Neural cell (in vitro differentiated cells): ENCODE results near the gene TIAM1. TPM values are rescaled to one million over a fixed set of nuclear protein-coding genes. Genes with fewer than 3 reads are reported as not detected.

ENCODE experiments used
- H2AFZ ChIP-seq: fragments of 200-600, 300-800 bp; sonication (generic), shearing (Covaris generic); 2 replicates; pipeline ENCODE4 v1.6.0; 2014; ENCODE audit warnings: low read depth, mild to moderate bottlenecking, antibody characterized with exemption, low read length, moderate library complexity
- H3F3A ChIP-seq: fragments of 200-600 bp; shearing (Covaris generic); 2 replicates; pipeline ENCODE4 v1.6.1; 2016; ENCODE audit warnings: mild to moderate bottlenecking, moderate library complexity, mixed read lengths, antibody characterized with exemption, low read length; ENCODE audit not compliant: insufficient read depth, poor library complexity, severe bottlenecking
- H3K27ac ChIP-seq: fragments of 200-600, 300-800 bp; sonication (generic), shearing (Covaris generic); 2 replicates; pipeline ENCODE4 v1.5.1; 2014; ENCODE audit warnings: mild to moderate bottlenecking, low read length, moderate library complexity
- H3K27me3 ChIP-seq: fragments of 300-800, 200-600 bp; sonication (generic), shearing (Covaris generic); 2 replicates; pipeline ENCODE4 v1.6.0; 2014; ENCODE audit warnings: mild to moderate bottlenecking, low read depth, low read length, moderate library complexity; ENCODE audit not compliant: insufficient read depth
- H3K36me3 ChIP-seq: fragments of 300-800, 200-600 bp; sonication (generic), shearing (Covaris generic); 2 replicates; pipeline ENCODE4 v1.5.1; 2014; ENCODE audit warnings: mild to moderate bottlenecking, antibody characterized with exemption, low read length, moderate library complexity; ENCODE audit not compliant: insufficient read depth
- H3K4me2 ChIP-seq: fragments of 300-800, 200-600 bp; sonication (generic), shearing (Covaris generic); 2 replicates; pipeline ENCODE4 v1.6.0; 2014; ENCODE audit warnings: mild to moderate bottlenecking, low read length
- H3K4me3 ChIP-seq: fragments of 300-800, 200-600 bp; sonication (generic), shearing (Covaris generic); 2 replicates; pipeline ENCODE4 v1.5.1; 2014; ENCODE audit warnings: mild to moderate bottlenecking, low read length, moderate library complexity
- H3K79me2 ChIP-seq: fragments of 200-600 bp; shearing (Covaris generic); replicated peaks from 2 replicates; pipeline ENCODE4 v1.6.0; 2014; ENCODE audit warnings: mild to moderate bottlenecking, low read length, moderate library complexity; ENCODE audit not compliant: insufficient read depth
- H3K9ac ChIP-seq: fragments of 300-800, 200-600 bp; sonication (generic), shearing (Covaris generic); 2 replicates; pipeline ENCODE4 v1.6.1; 2016; ENCODE audit warnings: mild to moderate bottlenecking, low read length, mixed read lengths
- H3K9me2 ChIP-seq: fragments of 200-600 bp; shearing (Covaris generic); 2 replicates; pipeline ENCODE4 v1.6.1; 2016; ENCODE audit warnings: mild to moderate bottlenecking, low read length, mixed read lengths; ENCODE audit not compliant: insufficient read depth
- H3K9me3 ChIP-seq: fragments of 200-600, 300-800 bp; sonication (generic), shearing (Covaris generic); 2 replicates; pipeline ENCODE4 v1.6.1; 2016; ENCODE audit warnings: mild to moderate bottlenecking, mixed run types, low read length, moderate library complexity, mixed read lengths
- H4K20me1 ChIP-seq: fragments of 200-600 bp; shearing (Covaris generic); 2 replicates; pipeline ENCODE4 v1.6.1; 2016; ENCODE audit warnings: mild to moderate bottlenecking, mixed run types; ENCODE audit not compliant: insufficient read depth
- CTCF ChIP-seq: fragments of 450-650 bp; IDR thresholded peaks from 2 replicates; pipeline ENCODE4 v1.5.1; 2014; ENCODE audit warnings: antibody characterized with exemption, mild to moderate bottlenecking, moderate library complexity; ENCODE audit not compliant: poor library complexity, severe bottlenecking
- EP300 ChIP-seq: fragments of 450-650 bp; conservative IDR thresholded peaks from 2 replicates; pipeline ENCODE4 v1.6.1; 2014; ENCODE audit warnings: antibody characterized with exemption, mild to moderate bottlenecking, moderate library complexity; ENCODE audit not compliant: poor library complexity, severe bottlenecking
- EZH2 ChIP-seq: fragments of 200-600, 300-800 bp; shearing (Covaris generic), sonication (generic); IDR thresholded peaks from 2 replicates; pipeline ENCODE4 v1.6.1; 2014; ENCODE audit warnings: antibody characterized with exemption, low read length, borderline replicate concordance, mild to moderate bottlenecking; ENCODE audit not compliant: insufficient read depth, poor library complexity, severe bottlenecking
- MXI1 ChIP-seq: fragments of 450-650 bp; conservative IDR thresholded peaks from 2 replicates; pipeline ENCODE4 v1.6.1; 2014; ENCODE audit warnings: antibody characterized with exemption, mild to moderate bottlenecking; ENCODE audit not compliant: poor library complexity, severe bottlenecking
- POLR2AphosphoS5 ChIP-seq: IDR thresholded peaks from 2 replicates; pipeline ENCODE4 v1.6.1; 2012
- RAD21 ChIP-seq: fragments of 450-650 bp; conservative IDR thresholded peaks from 2 replicates; pipeline ENCODE4 v1.6.1; 2014; ENCODE audit warnings: antibody characterized with exemption, mild to moderate bottlenecking, moderate library complexity
- REST ChIP-seq: IDR thresholded peaks from 2 replicates; pipeline ENCODE4 v1.6.1; 2012; ENCODE audit warnings: borderline replicate concordance
- SMC3 ChIP-seq: fragments of 450-650 bp; conservative IDR thresholded peaks from 2 replicates; pipeline ENCODE4 v1.6.1; 2014; ENCODE audit warnings: antibody characterized with exemption, mild to moderate bottlenecking, moderate library complexity; ENCODE audit not compliant: poor library complexity
- TAF1 ChIP-seq: IDR thresholded peaks from 2 replicates; pipeline ENCODE4 v1.6.1; 2012; ENCODE audit warnings: low read depth
- polyA plus RNA-seq: library from polyadenylated mRNA; depleted of rRNA; stranded (reverse); fragments of >200 nt; gene quantifications from 2 replicates; pipeline ENCODE4 v1.2.3, GENCODE V29; 2014

The TIAM1 gene
- polyA plus RNA-seq, 1 donor from 2014 or later: 13.2 TPM

- no peak overlapping the region for H3K9ac ChIP-seq
- TF ChIP-seq EZH2 (no peak), MXI1 (no peak), SMC3 (no peak), REST (no peak), TAF1 (no peak), CTCF (no peak), RAD21 (no peak), POLR2AphosphoS5 (no peak), EP300 (no peak)
- H4K20me1 ChIP-seq: no peaks in the 10 kb centered on the region
- H3K9me3 ChIP-seq: no peaks in the 10 kb centered on the region
- no peaks in the 10 kb centered on the region for H3K27me3 ChIP-seq
- no peak overlapping the region for H3K4me2 ChIP-seq
- H2AFZ ChIP-seq: no peak overlapping the region
- H3K27ac ChIP-seq: no peak overlapping the region
- no peak overlapping the region for H3K4me3 ChIP-seq
- no peaks in the 10 kb centered on the region for H3K36me3 ChIP-seq
- H3K9me2 ChIP-seq: no peaks in the 10 kb centered on the region
- no peaks in the 10 kb centered on the region for H3F3A ChIP-seq
- H3K79me2 ChIP-seq: no peaks in the 10 kb centered on the region
Measured at GRCh38 chr21:31221043-31221442, 123.0 kb downstream of the TIAM1 start.

DNA sequence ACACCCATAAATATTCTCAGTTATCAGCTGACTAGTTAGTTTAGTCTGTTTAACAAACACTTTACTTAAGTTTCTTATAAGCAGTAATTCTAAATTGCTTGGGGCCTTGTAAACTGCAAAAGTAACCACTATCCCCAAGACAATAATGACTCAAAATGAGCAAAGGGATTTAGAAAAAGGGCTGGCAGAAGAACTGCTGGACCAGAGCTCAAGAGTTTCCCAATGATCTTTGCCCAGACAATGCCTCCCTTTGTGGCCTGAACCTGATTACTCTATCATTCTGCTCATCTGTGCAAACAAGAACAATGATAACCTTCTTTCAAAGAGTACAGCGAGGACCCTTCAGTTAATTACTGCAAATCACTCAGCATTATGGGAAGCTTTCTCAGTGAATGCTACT is 123.5 kb downstream of the TIAM1 start:
- Histone ChIP-seq H3K9me3 (no peaks in the 10 kb centered on the region), H3K9ac (no peak overlapping the region), H3K4me3 (no peak overlapping the region), H3K4me2 (no peak overlapping the region), H3K27ac (no peak overlapping the region), H3K27me3 (no peaks in the 10 kb centered on the region), H3K9me2 (no peaks in the 10 kb centered on the region), H3K36me3 (no peaks in the 10 kb centered on the region), H3K79me2 (no peaks in the 10 kb centered on the region), H2AFZ (no peak overlapping the region), H4K20me1 (no peaks in the 10 kb centered on the region), H3F3A (no peaks in the 10 kb centered on the region)
- no peak for TF ChIP-seq TAF1
- TF ChIP-seq POLR2AphosphoS5: no peak
- no peak for TF ChIP-seq EP300
- no peak for TF ChIP-seq MXI1
- no peak for TF ChIP-seq SMC3
- TF ChIP-seq REST: no peak
- no peak for TF ChIP-seq RAD21
